GM10266 (cell line): Measurements from ENCODE around the gene PTPRN2.
"Not testable (repeated sequence)": the region's sequence is repeated elsewhere in the genome, so short reads cannot be mapped to it uniquely, and the experiment has no call there.

Source experiments
- DNase-seq: peaks from one replicate; pipeline ENCODE4 v3.0.0; 2012; ENCODE audit errors: extremely low spot score
- TF ChIP-seq, protein P1 (sequence below): IDR thresholded peaks from 2 replicates; pipeline ENCODE4 v1.5.1; 2012; ENCODE audit warnings: mild to moderate bottlenecking, low read depth; ENCODE audit not compliant: control insufficient read depth, insufficient read depth; ENCODE audit errors: missing control alignments

The PTPRN2 gene

DNA sequence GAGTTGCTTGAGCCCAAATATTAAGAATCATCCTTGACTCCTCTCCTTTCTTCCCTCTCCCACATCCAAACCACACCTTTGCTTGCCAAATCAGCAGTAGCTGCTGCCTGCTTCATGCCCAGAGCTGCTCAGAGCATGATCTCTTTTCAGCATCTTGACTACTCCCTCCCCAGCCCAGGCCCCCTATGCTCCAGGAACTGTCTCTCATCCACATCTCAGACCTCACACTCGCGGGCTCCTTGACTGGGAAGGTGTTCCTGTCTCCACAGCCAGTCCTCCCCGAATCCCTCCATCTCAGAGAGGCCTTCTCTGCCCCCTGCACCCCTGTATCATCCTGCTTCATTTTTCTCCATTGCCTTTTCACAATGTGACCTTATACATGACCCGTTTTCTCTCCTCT is 1093.8 kb downstream of the PTPRN2 start:
- TF ChIP-seq, protein P1, sequence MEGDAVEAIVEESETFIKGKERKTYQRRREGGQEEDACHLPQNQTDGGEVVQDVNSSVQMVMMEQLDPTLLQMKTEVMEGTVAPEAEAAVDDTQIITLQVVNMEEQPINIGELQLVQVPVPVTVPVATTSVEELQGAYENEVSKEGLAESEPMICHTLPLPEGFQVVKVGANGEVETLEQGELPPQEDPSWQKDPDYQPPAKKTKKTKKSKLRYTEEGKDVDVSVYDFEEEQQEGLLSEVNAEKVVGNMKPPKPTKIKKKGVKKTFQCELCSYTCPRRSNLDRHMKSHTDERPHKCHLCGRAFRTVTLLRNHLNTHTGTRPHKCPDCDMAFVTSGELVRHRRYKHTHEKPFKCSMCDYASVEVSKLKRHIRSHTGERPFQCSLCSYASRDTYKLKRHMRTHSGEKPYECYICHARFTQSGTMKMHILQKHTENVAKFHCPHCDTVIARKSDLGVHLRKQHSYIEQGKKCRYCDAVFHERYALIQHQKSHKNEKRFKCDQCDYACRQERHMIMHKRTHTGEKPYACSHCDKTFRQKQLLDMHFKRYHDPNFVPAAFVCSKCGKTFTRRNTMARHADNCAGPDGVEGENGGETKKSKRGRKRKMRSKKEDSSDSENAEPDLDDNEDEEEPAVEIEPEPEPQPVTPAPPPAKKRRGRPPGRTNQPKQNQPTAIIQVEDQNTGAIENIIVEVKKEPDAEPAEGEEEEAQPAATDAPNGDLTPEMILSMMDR: no peak
- DNase-seq: no peak

DNA sequence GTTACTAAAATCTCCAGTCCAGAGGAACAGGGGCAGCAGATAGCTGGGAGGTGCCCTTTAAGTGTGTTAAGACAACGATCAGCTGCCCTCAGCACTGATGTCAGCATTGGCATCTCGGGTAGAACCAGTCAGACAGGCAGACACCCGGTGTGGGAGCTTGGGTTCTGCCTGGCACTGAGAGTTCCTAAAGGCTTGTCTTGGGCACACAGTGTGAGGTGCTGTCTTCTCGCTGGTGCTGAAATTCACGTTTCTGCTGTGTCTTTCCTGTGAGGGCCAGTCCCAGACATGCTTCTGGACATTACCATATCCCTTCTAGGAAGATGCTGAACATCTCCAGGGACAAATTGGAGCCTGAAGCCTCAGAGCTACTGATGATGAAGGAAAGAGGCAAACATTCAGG is 1094.6 kb downstream of the PTPRN2 start:
- TF ChIP-seq, protein P1: no peak
- no peak for DNase-seq

DNA sequence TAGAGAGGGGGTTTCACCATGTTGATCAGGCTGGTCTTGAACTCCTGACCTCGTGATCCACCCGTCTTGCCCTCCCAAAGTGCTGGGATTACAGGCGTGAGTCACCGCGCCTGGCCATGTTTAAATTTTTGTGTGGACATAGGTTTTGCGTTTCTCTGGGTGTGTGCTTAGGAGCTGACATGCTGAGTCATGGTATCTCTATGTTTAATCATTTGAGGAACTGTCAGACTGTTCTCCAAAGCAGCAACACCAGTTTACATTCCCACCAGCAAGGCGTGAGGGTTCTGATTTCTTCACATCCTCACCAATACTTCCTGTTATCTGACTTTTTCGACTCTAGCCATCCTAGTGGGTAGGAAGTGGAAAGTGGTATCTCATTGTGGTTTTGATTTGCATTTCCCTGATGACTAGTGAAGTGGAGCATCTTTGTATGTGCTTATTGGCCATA is 1097.1 kb downstream of the PTPRN2 start:
- TF ChIP-seq, protein P1: no peak
- no peak for DNase-seq

DNA sequence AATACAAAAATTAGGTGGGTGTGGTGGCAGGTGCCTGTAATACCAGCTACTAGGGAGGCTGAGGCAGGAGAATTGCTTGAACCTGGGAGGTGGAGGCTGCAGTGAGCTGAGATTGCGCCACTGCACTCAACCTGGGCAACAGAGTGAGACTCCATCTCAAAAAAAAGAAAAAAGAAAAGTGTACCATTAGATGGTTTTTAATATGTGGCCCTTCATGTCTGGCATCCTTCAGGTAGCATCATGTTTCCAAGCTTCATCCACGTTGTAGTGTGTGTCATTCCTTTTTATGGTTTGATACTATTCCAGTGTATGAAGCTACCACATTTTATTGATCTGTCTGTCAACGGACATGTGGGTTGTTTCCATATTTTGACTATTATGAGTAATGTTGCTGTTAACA is 1097.8 kb downstream of the PTPRN2 start:
- not testable (repeated sequence) for DNase-seq
